Right renal cortex interstitium (tissue), 3 donors: Measurements from ENCODE around the gene RIOX2. TPM values are rescaled to one million over a fixed set of nuclear protein-coding genes. Genes with fewer than 3 reads are reported as not detected.
"Not testable (repeated sequence)": the region's sequence is repeated elsewhere in the genome, so short reads cannot be mapped to it uniquely, and the experiment has no call there.

Experiments
- DNase-seq, 3 donors: peaks; one replicate each; pipeline ENCODE4 v3.0.0-alpha.2; 2013; ENCODE audit warnings: low read depth in 3 of 3, low spot score in 2 of 3
- polyA plus RNA-seq, 3 donors: library from polyadenylated mRNA; unstranded; fragments of 120-200 nt; gene quantifications; one replicate each; pipeline ENCODE4 v1.2.1, GENCODE V29; 2013; ENCODE audit not compliant: insufficient read length in 3 of 3

The RIOX2 gene
- polyA plus RNA-seq, 3 donors: 33.9 to 42.2 (median 35.0) TPM

DNA sequence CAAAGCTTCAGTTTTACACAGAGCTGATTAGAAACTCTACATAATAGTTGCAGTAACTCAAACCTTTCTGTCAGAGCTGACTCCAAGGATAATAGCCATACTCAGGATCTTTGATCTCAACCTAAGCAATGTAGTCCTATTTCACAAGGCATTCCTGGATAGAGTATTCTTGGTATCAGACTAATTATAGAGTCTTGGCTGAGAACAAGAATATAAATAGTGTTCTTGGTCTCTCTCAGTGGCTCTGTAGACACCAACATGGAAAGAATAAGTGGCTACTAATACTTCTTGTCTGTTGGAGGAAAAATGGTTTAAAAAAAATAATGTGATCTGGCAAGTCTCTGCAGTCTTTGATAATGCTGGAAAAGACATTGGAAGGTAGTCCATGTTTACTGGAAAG lies 55.7 kb downstream of the RIOX2 start:
- DNase-seq: no peak

GRCh38 chr3:97914388-97914787 lies 57.8 kb downstream of the RIOX2 start:
- DNase-seq: no peak

DNA sequence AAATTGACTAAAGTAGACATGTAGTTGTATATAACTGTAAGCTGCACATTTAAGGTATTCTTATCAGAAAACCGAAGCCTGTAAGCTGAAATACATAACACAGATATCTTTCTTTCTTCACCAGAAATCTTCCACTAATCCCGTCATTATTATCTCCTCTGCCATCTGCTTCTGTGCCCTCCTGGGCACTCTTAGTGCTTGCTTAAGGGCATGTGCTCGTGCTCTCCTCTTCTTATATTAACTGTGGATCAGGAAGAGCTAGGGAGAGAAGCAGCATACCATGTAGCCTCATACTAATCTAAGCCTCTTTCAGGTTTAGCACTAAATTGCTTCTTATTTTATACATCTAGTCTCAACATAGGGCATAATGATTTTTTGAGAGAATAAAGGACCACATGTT lies 60.8 kb downstream of the RIOX2 start:
- no peak for DNase-seq

DNA sequence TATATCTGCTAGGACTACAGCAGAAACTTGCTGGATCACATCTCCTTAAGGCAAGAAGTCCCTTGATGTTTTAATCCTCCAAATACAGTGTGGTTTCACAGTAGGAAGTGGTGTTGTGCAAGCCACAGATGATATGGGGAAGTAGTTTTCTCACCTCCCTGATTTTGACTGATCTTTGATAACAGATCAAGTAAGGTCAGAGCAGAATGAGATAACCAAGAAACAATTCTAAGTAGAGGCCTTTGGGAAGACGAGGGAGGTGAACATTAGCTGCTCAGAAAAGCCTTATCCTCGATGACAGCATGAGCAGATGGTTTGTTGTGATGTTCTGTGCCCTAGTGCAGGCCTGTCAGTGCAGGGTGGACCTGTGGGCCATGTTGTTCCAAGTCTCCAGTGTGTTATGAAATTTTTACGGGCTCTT lies 61.3 kb downstream of the RIOX2 start:
- no peak for DNase-seq

GRCh38 chr3:97910236-97910831 lies 61.9 kb downstream of the RIOX2 start:
- not testable (repeated sequence) for DNase-seq

- not testable (repeated sequence) for DNase-seq
Observed at GRCh38 chr3:97909830-97910229, 62.4 kb downstream of the RIOX2 start.

DNA sequence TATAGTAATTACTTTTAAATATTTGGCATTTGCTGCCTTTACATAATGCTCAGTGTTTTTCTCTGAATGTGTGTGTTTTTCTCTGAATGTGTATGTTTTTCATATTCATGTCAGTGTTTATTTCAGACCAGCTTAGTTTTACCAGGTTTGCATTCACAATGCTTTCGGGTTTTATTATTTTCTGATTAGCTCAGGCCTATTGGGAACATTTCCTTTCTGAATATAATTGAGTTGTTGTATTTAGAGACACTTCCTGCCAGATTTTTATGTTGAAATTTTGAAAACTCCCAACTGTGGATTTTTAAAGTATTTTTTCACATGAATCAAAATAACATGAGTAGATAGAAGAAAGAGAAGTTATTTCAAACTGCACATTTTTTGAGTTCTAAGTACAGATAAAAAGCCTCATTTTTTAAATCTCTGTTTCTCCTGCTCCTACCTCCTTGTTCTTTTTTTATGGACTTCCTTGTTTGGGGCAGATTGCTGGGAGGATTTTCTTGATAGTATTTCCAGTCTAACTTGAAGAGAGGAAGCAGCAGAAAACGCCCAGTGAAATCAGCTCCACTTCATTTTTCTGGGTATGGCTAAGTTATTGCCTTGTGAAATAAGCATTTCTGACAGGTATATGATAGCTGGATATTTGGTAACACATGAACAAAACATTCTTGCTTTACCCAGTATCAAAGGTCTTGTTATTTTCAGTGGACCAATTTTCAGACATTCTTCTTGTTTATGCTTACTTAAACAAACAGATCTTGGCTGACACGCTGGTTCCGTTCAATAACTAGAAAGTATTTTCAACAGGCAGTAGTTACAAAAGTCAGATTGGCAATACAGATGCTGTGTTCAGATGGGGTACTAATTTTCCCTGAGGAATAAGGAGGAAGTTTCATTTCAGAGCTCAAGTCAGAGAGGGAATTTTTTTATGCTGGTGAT lies 70.7 kb downstream of the RIOX2 start:
- DNase-seq: no peak

DNA sequence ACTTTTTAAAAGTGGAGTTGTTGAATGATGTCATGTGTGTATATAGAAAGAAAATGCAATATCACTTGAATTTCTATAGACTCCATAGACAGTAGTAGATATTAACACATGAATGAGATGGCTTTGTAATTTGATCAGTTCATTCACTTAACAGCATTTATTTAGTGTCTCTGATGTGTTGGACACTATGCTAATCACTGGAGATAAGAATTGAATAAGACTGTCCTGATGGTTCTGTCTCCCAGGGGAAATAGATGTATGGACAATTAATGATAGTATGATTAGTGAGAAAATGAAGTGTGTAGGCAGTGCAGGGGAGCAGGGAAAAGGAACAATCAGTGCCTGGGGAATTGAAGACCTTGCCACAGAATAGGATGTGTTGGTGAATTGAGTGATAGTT lies 72.9 kb downstream of the RIOX2 start:
- no peak for DNase-seq

DNA sequence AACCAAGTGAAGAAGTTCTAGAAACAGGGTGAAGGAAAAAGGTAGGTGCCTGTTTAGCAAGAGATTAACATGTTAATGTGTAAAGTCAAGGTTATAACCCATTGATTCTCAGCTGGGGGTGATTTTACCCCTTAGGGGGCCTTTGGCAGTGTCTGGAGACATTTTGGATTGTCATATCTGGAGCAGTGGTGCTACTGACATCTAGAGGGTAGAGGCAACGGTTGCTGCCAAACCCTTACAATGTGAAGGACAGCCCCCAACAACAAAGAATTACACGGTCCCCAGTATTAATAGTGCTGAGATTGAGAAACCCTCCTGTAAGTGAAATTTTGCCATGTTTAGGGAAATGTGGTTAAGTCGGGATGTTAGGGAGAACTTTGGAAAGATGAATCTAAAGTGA lies 75.7 kb downstream of the RIOX2 start:
- DNase-seq: no peak

DNA sequence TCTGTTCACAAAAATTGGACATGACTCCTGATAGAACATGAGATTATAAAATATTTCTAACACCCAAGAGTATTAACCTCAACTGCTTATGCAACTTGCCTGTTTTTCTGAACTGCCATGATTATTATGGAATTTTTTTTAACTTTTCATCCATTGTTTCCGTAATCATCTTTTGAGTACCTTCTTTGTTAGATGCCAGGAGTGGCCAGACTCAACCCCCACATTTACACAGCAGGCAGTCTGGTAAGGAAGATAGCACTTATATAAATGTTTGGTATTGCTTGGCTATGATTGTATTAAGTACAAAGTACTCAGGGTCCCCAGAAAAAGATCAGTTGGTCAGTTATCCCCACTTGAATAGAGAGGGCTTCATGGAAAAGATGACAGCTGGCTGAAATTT lies 76.1 kb downstream of the RIOX2 start:
- DNase-seq: no peak

DNA sequence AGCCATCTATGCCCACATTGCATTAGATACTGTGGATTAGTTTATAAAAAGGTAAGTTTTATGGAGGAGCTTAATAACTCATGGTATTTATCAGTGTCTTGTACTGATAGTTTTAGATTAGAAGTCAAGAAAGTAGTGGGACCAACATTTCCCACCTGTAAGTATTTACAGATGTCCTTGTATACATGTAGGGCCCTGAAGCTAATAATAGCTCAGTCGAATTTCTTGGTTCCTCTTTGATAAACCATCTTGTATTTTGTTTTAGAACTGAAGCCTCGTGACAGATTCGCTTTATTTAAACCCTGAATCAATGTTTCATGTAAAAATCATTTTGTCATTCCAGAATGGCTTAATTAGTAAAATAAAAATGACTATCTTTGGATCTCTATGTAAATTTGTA lies 77.0 kb downstream of the RIOX2 start:
- no peak for DNase-seq

DNA sequence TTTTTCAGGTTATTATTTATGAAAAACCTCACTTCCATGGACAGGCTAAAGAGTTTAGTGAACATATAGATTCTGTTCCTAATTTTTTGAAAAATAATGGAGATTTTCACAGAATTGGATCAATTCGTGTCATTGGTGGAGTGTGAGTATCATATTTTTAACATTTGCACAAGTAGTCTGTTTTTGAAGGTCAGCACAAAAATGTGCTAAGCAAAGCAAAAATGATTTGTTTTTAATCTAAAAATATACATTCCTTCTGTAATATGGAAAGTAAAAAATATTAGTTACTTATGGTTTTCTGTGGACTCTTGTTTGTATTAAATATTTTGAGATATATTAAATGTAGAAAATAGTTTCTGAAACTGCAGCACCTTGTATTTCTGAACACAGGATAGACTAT lies 79.4 kb downstream of the RIOX2 start:
- no peak for DNase-seq

Other genes starting within 250 kb of the RIOX2 start
- gene ARL6, start 207.7 kb downstream of the RIOX2 start, polyA plus RNA-seq: 10 to 100 TPM; 17.5 to 17.8 (median 17.8) TPM
- 10 to 100 TPM; 25.1 to 26.2 (median 25.7) TPM for gene CRYBG3, start 150.4 kb downstream of the RIOX2 start, polyA plus RNA-seq
- gene GABRR3, start 62.9 kb upstream of the RIOX2 start, polyA plus RNA-seq: under 1 TPM in 1 of 3 donors, not detected in 2; 0.04 TPM
- gene OR5AC2, start 114.7 kb upstream of the RIOX2 start, polyA plus RNA-seq: not detected
- gene OR5H1, start 158.3 kb upstream of the RIOX2 start, polyA plus RNA-seq: not detected
- gene OR5H14, start 175.0 kb upstream of the RIOX2 start, polyA plus RNA-seq: not detected
- not detected for gene OR5H15, start 194.3 kb upstream of the RIOX2 start, polyA plus RNA-seq